PC-9 (cell line): Measurements from ENCODE around the gene ATP1A4.

ENCODE experiments used
- EZH2 ChIP-seq: fragments of 200-600 bp; sonication (generic); IDR thresholded peaks from 2 replicates; pipeline ENCODE4 v1.8.0; 2017; ENCODE audit warnings: antibody characterized with exemption, low read depth
- TF ChIP-seq, protein P1 (sequence below): fragments of 200-600 bp; sonication (generic); conservative IDR thresholded peaks from 2 replicates; pipeline ENCODE4 v1.6.1; 2017; ENCODE audit warnings: mixed run types, antibody characterized with exemption, mild to moderate bottlenecking, moderate library complexity

DNA sequence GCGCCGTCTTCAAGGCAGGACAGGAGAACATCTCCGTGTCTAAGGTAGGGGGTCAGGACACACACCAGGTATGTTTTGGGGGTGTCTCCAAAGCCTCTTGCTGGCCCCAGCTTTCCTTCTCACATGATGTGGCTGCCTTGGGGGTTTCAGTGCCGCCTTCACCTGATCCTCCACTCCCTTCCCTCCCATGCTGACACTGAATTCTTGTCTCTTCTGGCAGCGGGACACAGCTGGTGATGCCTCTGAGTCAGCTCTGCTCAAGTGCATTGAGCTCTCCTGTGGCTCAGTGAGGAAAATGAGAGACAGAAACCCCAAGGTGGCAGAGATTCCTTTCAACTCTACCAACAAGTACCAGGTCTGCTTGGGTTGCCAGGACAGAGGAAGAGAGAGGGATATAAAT is 22.4 kb upstream of the ATP1A4 start:
- TF ChIP-seq, protein P1, sequence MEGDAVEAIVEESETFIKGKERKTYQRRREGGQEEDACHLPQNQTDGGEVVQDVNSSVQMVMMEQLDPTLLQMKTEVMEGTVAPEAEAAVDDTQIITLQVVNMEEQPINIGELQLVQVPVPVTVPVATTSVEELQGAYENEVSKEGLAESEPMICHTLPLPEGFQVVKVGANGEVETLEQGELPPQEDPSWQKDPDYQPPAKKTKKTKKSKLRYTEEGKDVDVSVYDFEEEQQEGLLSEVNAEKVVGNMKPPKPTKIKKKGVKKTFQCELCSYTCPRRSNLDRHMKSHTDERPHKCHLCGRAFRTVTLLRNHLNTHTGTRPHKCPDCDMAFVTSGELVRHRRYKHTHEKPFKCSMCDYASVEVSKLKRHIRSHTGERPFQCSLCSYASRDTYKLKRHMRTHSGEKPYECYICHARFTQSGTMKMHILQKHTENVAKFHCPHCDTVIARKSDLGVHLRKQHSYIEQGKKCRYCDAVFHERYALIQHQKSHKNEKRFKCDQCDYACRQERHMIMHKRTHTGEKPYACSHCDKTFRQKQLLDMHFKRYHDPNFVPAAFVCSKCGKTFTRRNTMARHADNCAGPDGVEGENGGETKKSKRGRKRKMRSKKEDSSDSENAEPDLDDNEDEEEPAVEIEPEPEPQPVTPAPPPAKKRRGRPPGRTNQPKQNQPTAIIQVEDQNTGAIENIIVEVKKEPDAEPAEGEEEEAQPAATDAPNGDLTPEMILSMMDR: no peak
- TF ChIP-seq EZH2: no peak
